22Rv1 (cell line): ENCODE results near the gene RNF213.

Experiments
- H3K27ac ChIP-seq: fragments of 450-650 bp; 2 replicates; pipeline ENCODE4 v1.5.1; 2017
- ZFX ChIP-seq: fragments of 450-650 bp; IDR thresholded peaks from 2 replicates; pipeline ENCODE4 v1.6.1; 2017; ENCODE audit warnings: antibody characterized with exemption, borderline replicate concordance
- TF ChIP-seq, protein P1 (sequence below): fragments of 450-650 bp; IDR thresholded peaks from 2 replicates; pipeline ENCODE4 v1.5.1; 2017; ENCODE audit warnings: mild to moderate bottlenecking

RNF213 gene

DNA sequence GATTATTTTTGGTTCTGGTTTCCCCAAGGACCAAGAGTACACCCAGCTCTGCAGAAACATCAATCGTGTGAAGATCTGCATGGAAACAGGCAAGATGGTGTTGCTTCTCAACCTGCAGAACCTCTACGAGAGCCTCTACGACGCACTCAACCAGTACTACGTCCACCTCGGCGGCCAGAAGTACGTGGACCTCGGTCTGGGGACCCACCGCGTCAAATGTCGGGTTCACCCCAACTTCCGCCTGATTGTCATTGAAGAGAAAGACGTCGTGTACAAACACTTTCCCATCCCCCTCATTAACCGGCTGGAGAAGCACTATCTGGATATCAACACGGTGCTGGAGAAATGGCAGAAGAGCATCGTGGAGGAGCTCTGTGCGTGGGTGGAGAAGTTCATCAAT is 86.9 kb downstream of the RNF213 start:
- H3K27ac ChIP-seq = no peak overlapping the region
- TF ChIP-seq, protein P1, sequence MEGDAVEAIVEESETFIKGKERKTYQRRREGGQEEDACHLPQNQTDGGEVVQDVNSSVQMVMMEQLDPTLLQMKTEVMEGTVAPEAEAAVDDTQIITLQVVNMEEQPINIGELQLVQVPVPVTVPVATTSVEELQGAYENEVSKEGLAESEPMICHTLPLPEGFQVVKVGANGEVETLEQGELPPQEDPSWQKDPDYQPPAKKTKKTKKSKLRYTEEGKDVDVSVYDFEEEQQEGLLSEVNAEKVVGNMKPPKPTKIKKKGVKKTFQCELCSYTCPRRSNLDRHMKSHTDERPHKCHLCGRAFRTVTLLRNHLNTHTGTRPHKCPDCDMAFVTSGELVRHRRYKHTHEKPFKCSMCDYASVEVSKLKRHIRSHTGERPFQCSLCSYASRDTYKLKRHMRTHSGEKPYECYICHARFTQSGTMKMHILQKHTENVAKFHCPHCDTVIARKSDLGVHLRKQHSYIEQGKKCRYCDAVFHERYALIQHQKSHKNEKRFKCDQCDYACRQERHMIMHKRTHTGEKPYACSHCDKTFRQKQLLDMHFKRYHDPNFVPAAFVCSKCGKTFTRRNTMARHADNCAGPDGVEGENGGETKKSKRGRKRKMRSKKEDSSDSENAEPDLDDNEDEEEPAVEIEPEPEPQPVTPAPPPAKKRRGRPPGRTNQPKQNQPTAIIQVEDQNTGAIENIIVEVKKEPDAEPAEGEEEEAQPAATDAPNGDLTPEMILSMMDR = no peak
- TF ChIP-seq ZFX = no peak

DNA sequence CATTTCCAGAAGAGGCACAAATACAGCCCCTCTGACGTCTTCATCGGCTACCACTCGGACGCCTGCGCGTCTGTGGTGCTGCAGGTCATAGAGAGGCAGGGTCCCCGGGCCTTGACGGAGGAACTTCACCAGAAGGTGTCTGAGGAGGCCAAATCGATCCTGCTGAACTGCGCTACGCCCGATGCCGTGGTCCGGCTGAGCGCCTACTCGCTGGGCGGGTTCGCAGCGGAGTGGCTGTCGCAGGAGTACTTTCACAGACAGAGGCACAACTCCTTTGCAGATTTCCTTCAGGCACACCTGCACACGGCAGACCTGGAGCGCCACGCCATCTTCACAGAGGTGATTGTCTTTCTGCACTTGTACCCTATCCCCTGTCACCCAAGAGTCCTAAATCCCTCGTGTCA is 87.3 kb downstream of the RNF213 start:
- TF ChIP-seq ZFX = no peak
- TF ChIP-seq, protein P1 = no peak
- no peak overlapping the region for H3K27ac ChIP-seq

- no peak for TF ChIP-seq ZFX
- TF ChIP-seq, protein P1 = no peak
- no peak overlapping the region for H3K27ac ChIP-seq
Measured at GRCh38 chr17:80348551-80349150, 88.0 kb downstream of the RNF213 start.

DNA sequence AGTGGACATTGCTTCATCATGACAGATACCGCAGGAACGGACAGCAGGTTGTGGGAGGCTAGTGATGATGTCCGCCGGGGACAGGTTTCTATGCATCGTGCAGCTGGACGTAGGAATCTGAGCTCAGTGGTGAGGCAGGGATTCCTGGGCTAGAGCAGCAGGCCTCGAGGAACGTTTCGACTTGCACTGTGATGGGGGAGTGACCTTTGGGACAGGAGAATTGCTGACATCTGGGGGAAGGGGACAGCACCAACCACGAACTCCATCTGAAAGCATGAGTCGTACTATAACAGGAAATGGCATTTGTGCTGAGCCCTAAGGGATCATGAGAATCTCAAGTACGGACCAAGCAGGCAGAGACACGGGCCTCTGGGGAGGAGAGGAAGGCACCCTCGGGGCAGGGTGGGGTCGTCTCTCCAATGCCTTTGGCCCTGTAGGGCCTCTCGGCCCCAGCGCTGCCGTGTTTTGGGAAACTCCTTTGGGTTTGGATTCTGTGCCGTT is 88.5 kb downstream of the RNF213 start:
- TF ChIP-seq, protein P1 = no peak
- no peak for TF ChIP-seq ZFX

GRCh38 chr17:80349751-80350150 is 89.1 kb downstream of the RNF213 start:
- H3K27ac ChIP-seq = no peak overlapping the region

More for the DNA sequence above, 88.5 kb downstream of the RNF213 start:
- no peak overlapping the region for H3K27ac ChIP-seq

GRCh38 chr17:80352216-80352895 is 91.7 kb downstream of the RNF213 start:
- no peak overlapping the region for H3K27ac ChIP-seq
- no peak for TF ChIP-seq ZFX
- TF ChIP-seq, protein P1 = no peak

More at GRCh38 chr17:80349751-80350150, 89.1 kb downstream of the RNF213 start:
- TF ChIP-seq, protein P1 = no peak
- TF ChIP-seq ZFX = no peak

DNA sequence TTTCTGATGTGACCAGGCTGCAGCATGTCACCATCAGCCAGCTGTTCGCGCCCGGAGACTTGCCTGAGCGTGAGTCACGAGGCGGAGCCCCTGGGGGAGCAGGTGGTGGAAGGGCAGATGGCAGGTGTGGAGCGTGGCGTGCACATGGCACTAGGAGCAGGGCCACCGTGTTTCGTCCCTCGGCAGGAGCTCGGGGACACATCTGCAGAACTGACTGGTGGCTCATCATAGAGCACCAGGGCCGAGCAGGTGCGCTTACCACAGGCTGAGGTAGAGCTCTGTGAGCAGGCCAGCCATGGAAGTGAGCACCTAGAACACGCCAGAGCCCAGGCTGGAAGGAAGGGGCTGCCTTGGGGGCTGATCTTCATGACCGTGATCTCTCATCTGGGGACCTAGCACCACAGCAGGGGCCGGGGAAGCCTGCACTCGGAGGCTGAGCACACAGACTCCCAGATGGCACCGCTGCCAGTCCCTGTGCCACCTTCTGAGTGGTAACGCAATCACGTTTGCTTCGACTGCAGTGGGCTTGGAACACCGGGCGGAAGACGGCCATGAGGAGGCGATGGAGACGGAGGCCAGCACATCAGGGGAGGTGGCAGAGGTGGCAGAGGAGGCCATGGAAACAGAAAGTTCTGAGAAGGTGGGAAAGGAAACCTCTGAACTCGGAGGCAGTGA is 92.5 kb downstream of the RNF213 start:
- no peak for TF ChIP-seq ZFX
- no peak overlapping the region for H3K27ac ChIP-seq
